ENCODE data around the gene FER. TPM values are rescaled to one million over a fixed set of nuclear protein-coding genes. Genes with fewer than 3 reads are reported as not detected.

FER gene
- total and polyA plus RNA-seq, 9 of the 15 experiments (the other 6 are each of a cell fraction or from before 2014, with no cell fraction given) = 6.7 to 18.2 (median 8.9) TPM

GRCh38 chr5:109038209-109038840 is 290.6 kb downstream of the FER start:
- H3K36me3 ChIP-seq (ENCODE audit: control insufficient read depth, insufficient read depth, low read length) = no peaks in the 10 kb centered on the region
- H3K27ac ChIP-seq (ENCODE audit: extremely low read depth, low read depth, low read length) = no peak overlapping the region
- TF ChIP-seq NR3C1 (CRISPR knock-in tag; IDR thresholded peaks at IDR 0.05) (no peak), ZNF316 (IDR thresholded peaks at IDR 0.05) (peak; percentile 79), MAFG (tag; conservative IDR thresholded peaks at IDR 0.05) (peak; percentile 27; the same call in 1 of the 2 replicates), C11orf30 (IDR thresholded peaks at IDR 0.05; ENCODE audit: low read depth) (peak; percentile 58; the same call in 1 of the 2 replicates), ZNF79 (CRISPR knock-in tag; IDR thresholded peaks at IDR 0.05; ENCODE audit: low read depth) (no peak)
- 25% methylated on average over 2 of the region's 2 CpGs for WGBS (ENCODE audit: insufficient coverage, low coverage, missing lambda C conversion rate)
- ATAC-seq (no peak), DNase-seq (ENCODE audit: extremely low read depth in 1 of 4, low spot score in 3 of 4) (no peak), FAIRE-seq (no peak)
- no peaks in the 10 kb centered on the region for H3K9me1 ChIP-seq (ENCODE audit: control insufficient read depth, insufficient read depth, low read length)
- H3K79me2 ChIP-seq (ENCODE audit: control insufficient read depth, insufficient read depth, low read length) = no peaks in the 10 kb centered on the region
- H2AFZ ChIP-seq (ENCODE audit: low read depth, low read length) = no peak overlapping the region
- intact Hi-C loops (cut with micrococcal nuclease) (no loop called here), in situ Hi-C loops (cut with MboI) (no loop called here)
- CTCF ChIA-PET (ENCODE audit: low intra/inter-chr PET ratio) = no interaction called here
- H3K4me2 ChIP-seq (ENCODE audit: insufficient read depth, low read length) = no peak overlapping the region
- H3K27me3 ChIP-seq (ENCODE audit: control insufficient read depth in 2 of 2, insufficient read depth in 2 of 2, low read length in 2 of 2) = no peaks in the 10 kb centered on the region
- H3K4me1 ChIP-seq (replicated peaks in 1 of 2; ENCODE audit: control insufficient read depth in 2 of 2, insufficient read depth in 2 of 2, low read length in 2 of 2) = no peaks in the 10 kb centered on the region
- no peak overlapping the region for H3K9ac ChIP-seq (ENCODE audit: insufficient read depth in 1 of 2, low read depth in 2 of 2, low read length in 2 of 2)
- no TSS peak for BruUV-seq (replicated peaks)
- peaks cover 2% of the 10 kb centered on the region; the same call in 1 of the 2 replicates for H3K9me3 ChIP-seq (replicated peaks; ENCODE audit: control insufficient read depth, insufficient read depth, low read depth, low read length)
- POLR2A ChIA-PET = no interaction called here
- H3K4me3 ChIP-seq = no peak overlapping the region
- no peaks in the 10 kb centered on the region for H4K20me1 ChIP-seq (replicated peaks; ENCODE audit: control insufficient read depth, insufficient read depth, low read length)

GRCh38 chr5:109041317-109041716 is 293.6 kb downstream of the FER start:
- Histone ChIP-seq H3K36me3 (ENCODE audit: control insufficient read depth, insufficient read depth, low read length) (no peaks in the 10 kb centered on the region), H3K27ac (ENCODE audit: extremely low read depth, low read depth, low read length) (no peak overlapping the region), H2AFZ (ENCODE audit: low read depth, low read length) (no peak overlapping the region), H3K79me2 (ENCODE audit: control insufficient read depth, insufficient read depth, low read length) (no peaks in the 10 kb centered on the region), H3K27me3 (ENCODE audit: control insufficient read depth in 2 of 2, insufficient read depth in 2 of 2, low read length in 2 of 2) (no peaks in the 10 kb centered on the region), H3K9me1 (ENCODE audit: control insufficient read depth, insufficient read depth, low read length) (no peaks in the 10 kb centered on the region), H3K4me1 (replicated peaks in 1 of 2; ENCODE audit: control insufficient read depth in 2 of 2, insufficient read depth in 2 of 2, low read length in 2 of 2) (no peaks in the 10 kb centered on the region), H3K9me3 (replicated peaks; ENCODE audit: control insufficient read depth, insufficient read depth, low read depth, low read length) (peaks cover 2% of the 10 kb centered on the region; the same call in 1 of the 2 replicates), H4K20me1 (replicated peaks; ENCODE audit: control insufficient read depth, insufficient read depth, low read length) (no peaks in the 10 kb centered on the region), H3K4me3 (no peak overlapping the region), H3K4me2 (ENCODE audit: insufficient read depth, low read length) (no peak overlapping the region), H3K9ac (ENCODE audit: insufficient read depth in 1 of 2, low read depth in 2 of 2, low read length in 2 of 2) (no peak overlapping the region)
- CTCF ChIA-PET (ENCODE audit: low intra/inter-chr PET ratio) = no interaction called here
- no peak for DNase-seq (ENCODE audit: extremely low read depth in 1 of 4, low spot score in 3 of 4)
- no peak for FAIRE-seq
- in situ Hi-C loops (cut with MboI) = no loop called here
- 17% methylated on average over 3 of the region's 3 CpGs for WGBS (ENCODE audit: insufficient coverage, low coverage, missing lambda C conversion rate)
- POLR2A ChIA-PET = no interaction called here
- intact Hi-C loops (cut with micrococcal nuclease) = no loop called here
- no peak for ATAC-seq
- BruUV-seq (replicated peaks) = no TSS peak
- TF ChIP-seq RAD51 (IDR thresholded peaks at IDR 0.05; ENCODE audit: borderline replicate concordance, low read depth) (no peak), GABPA (tag; conservative IDR thresholded peaks at IDR 0.05; ENCODE audit: low read depth) (0 out of 2 replicates have a peak, but pooled peaks have one; percentile 24), MIER1 (IDR thresholded peaks at IDR 0.05; ENCODE audit: low read depth) (no peak), NFATC3 (IDR thresholded peaks at IDR 0.05) (no peak)
